HG02610 (cell line): ENCODE data around the gene PVR.
"Not testable (repeated sequence)": the region's sequence is repeated elsewhere in the genome, so short reads cannot be mapped to it uniquely, and the experiment has no call there.

Experiments used
- ATAC-seq: cut with Tn5 transposase; IDR thresholded peaks from one replicate; pipeline ENCODE4 v1.9.1; 2021; ENCODE audit warnings: mild to moderate bottlenecking, moderate library complexity; ENCODE audit not compliant: unreplicated experiment

The PVR gene

DNA sequence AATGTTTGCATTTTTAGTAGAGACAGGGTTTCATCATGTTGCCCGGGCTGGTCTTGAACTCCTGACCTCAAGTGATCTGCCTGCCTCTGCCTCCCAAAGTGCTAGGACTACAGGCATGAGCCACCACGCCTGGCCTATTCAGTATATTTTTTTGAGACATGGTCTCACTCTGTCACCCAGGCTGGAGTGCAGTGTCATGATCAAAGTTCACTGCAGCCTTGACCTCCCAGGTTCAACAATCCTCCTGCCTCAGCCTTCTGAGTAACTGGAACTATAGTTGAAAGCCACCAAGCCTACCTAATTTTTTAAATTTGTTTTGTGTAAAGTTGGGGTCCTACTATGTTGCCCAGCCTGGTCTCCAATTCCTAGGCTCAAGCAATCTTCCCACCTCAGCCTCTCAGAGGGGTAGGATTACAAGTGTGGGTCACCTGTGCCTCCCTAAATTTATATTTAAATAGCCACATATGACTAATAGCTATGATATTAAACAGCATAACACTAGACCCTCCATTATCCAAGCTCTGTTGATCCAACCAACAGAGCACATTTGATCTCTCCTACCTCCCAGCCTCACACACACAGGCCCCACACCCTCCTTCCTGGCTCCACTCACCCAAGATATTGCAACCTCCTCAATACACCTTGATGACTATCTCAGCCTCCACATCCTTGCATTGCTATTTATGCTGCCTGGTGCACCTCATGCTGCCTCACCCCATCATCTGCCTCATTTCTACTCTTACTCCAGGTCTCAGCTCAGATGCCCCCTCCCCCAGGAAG is 25.5 kb downstream of the PVR start:
- no peak for ATAC-seq

DNA sequence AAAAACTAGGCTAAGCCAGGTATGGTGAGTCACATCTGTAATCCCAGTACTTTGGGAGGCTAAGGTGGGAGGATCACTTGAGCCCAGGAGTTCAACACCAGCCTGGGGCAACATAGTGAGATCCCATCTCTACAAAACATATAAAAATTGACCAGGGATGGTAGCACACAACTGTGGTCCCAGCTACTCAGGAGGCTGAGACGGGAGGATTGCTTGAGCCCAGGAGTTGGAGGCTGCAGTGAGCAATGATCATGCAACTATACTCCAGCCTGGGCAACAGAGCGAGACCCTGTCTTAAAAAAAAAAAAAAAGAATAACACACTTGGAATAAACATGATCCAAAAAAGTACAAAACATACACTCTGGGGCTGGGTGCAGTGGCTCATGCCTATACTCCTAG is 26.3 kb downstream of the PVR start:
- ATAC-seq = not testable (repeated sequence)

DNA sequence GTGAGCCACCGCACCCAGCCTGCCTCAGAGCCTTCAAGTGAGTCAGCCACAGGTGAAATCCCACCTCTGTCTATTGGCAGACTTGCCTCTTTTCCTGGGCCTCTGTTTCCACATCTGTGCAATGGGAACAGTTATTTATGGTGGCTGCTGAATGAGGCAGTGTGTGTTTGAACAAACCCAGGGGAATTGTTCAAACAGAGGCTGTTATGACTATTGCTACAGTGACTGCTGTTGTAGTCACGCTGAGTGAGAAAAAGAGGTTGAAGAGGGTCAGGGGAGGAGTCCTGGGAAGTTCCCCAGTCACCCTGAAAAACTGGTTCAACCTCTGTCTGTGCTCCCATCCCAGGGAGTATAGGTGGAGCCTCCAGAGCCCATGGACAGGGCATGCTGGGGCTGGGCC is 27.7 kb downstream of the PVR start, which contains the start of gene CEACAM19:
Gene CEACAM19, plus strand, starts transcription at position 83 of the 400 bp plus-strand sequence. CDS start 450 bp downstream, outside the sequence.
- no peak for ATAC-seq

DNA sequence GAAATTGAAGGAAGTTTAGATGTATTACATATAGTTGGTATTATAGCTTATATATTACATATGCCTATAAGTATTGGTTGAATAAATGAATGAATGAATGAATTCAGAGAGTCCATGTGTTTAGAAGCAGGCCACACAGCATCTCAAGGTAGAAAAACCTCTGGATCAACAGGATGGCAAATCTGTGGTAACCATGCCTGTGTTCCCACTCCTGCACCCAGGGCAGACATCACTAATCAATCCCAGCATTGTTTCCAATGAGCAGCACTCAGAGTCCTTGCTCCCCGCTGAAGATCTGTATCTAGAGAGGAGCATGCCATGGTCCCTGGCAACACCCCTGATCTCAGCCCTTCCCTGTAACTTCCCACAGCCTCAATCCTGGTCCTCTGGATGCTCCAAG is 28.5 kb downstream of the PVR start:
- ATAC-seq = no peak

DNA sequence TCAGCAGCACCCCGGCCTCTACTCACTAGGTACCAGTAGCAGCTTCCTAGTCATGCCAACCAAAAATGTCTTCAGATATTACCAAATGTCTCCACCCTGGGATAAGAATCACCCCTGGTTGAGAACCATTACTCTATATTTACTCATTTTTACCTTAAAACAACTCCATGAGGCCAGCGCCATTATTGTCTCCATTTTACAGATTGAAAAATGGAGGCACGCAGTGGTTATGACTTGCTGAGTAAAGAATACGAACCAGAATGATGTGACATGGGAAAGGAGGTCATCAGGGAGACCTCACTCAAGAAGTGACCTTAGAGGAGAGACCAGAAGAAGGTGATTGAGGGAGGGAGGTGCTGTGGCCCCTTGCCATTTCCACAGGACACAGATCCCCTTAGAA is 29.8 kb downstream of the PVR start:
- no peak for ATAC-seq

DNA sequence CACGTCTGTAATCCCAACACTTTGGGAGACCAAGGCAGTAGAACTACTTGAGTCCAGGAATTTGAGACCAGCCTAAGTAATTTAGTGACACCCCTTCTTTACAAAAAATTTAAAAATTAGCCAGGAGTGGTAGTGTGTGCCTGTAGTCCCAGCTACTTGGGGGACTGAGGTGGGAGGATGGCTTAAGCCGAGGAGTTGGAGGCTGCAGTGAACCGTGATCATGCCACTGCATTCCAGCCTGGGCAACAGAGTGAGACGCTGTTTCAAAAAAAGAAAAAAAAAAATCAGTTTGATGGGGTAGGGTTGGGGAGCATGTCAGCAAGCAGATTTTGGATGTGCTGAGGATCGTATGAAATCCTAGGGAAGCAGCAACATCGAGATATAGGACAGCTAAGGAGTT is 31.8 kb downstream of the PVR start:
- no peak for ATAC-seq

DNA sequence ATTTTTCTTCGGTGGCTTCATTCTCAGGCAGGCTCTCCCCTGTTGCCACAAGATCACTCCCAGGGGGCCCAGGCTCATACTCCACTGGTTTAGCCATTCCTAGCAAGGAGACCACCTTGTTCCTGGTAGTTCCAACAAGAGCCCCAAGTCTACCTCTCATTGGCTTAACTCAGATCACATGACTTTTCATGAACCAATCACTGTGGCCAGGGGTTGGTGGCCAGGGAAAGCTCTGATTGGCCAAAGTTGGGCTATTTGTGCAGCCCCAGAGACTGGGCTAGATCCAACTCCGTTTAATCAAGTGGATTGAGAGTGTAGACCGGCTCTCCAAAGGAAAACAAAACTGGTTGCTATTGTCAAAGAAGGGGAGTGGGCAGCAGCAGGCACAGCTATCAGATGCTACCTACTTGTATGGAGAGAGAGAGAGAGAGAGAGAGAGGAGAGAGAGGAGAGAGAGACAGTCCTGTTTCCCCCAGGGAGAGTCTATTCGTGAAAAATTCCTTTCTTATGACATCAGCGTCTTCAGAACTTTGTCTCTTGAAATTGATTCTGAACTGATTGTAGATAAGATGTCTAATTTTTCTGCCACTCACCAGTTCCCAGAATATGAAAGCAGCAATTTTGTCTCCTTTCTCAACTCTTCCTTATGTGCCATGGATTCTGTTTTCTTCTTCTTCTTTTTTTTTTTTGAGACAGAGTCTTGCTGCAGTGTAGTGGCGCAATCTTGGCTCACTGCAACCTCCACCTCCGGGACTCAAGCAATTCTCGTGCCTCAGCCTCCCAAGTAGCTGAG is 33.5 kb downstream of the PVR start:
- no peak for ATAC-seq

DNA sequence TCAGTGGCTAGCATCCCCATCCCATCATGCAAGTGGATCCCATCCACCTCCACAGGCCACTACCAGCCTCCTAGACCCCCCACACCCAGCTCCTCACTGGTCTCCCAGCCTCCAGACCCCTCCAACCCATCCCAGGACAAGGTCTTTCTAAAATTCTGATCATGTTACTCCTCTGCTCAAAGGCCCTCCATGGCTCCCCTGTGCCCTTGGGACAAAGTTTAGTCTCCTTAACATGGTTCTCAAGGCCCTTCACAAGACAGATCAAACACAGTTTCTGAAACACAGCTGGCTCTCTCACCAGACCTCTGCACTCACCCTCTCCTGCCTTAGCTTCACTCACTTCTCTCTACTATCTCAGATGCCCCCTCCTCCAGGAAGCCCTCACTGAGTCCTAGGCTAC is 36.8 kb downstream of the PVR start:
- ATAC-seq = no peak

DNA sequence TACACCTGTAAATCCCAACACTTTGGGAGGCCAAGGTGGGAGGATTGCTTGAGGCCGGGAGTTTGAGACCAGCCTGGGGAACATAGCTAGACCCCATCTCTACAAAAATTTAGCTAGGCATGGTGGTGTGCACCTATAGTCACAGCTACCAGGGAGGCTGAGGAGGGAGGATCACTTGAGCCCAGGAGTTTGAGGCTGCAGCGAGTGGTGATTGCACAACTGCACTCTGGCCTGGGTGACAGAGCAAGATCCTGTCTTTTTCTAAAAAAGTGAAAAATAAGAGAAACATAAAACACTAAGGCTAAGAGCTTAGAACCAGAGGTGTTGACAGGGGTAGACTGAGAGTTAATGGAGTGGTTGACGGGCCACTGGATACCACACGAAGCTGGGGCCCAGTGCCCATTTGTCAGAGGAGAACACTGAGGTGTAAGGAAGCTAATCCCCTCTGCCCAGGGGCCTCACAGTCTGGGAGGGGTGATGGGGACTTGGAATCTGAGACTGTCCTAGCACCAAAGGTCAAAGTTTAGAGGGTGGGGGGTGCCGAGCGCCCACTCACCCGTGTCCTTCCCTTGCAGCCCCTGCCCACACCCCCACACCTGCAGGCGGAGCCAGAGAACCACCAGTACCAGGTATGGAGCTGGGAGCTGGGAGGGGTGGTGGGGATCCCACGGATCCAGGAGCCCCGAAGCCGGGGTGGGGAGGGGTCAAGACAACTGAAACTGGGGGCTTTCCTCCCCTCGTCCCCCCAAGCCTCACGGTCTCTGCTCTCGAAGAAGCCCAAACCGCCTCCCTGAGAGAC is 38.5 kb downstream of the PVR start:
- no peak for ATAC-seq

DNA sequence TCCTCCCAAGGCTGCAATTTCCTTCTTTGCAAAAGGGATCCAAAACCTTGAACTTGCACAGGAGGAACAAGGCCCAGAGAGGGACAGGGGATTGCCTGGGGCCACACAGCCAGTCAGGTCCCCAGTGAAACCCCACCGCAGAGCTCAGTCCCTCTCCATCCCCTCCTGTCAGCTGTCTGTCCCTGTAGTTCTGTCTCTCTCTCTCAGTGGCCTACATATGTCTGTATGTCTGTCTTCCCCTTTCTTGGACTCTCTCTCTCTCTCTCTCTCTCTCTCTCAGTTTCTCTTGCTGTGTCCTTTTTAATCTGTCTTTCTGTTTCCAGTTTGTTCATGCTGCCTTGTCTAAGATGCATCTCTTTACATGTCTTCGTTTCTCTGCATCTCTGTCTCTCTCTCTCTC is 39.1 kb downstream of the PVR start:
- no peak for ATAC-seq

DNA sequence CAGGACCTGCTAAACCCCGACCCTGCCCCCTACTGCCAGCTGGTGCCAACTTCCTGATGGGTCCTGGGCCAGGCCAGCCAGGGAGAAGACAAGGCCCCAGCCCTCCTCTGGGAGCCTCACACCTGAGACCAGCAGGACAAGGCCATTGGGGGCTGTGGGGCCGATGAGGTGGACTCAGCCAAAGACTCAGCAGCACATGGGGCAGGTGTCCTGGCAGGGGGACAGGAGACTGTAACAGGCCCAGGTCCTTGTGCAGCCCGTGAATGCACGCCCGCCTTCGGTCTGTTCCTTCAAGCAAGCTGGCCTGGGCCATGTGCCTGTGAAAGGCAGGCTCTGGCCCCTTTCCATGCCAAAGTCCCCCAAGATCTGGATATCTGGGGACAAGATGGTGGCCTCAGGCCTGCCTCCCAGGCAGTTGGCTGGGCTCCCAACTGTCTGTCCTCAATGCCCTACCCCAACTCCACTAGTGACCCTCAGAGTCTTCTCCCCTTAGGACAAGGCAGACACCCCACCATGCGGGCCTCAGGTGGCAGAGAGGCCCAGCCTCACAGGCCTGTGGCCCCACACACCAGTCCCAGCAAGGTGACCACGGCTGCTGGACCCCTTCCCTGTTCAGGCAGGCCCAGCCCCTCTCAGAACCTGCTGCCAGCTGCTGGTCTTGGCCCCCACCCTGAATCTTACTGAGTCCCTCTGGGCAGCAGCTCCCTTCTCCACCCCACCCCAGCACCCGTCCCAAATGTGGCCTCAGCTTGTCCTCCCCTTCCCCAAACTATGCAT is 39.9 kb downstream of the PVR start:
- ATAC-seq = no peak

DNA sequence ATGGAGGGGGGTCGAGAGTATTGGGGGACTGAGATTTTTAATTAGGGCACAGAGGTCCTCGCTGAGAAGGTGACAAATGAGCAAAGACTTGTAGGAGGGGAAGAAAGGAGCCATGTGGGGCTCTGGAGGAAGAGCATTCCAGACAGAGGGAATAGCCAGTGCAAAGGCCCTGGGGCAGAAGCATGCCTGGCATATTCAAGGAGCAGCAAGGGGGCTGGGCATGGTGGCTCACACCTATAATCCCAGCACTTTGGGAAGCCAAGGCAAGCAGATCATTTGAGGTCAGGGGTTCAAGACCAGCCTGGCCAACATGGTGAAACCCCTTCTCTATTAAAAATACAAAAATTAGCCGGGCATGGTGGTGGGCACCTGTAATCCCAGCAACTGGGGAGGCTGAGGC is 40.7 kb downstream of the PVR start:
- not testable (repeated sequence) for ATAC-seq

DNA sequence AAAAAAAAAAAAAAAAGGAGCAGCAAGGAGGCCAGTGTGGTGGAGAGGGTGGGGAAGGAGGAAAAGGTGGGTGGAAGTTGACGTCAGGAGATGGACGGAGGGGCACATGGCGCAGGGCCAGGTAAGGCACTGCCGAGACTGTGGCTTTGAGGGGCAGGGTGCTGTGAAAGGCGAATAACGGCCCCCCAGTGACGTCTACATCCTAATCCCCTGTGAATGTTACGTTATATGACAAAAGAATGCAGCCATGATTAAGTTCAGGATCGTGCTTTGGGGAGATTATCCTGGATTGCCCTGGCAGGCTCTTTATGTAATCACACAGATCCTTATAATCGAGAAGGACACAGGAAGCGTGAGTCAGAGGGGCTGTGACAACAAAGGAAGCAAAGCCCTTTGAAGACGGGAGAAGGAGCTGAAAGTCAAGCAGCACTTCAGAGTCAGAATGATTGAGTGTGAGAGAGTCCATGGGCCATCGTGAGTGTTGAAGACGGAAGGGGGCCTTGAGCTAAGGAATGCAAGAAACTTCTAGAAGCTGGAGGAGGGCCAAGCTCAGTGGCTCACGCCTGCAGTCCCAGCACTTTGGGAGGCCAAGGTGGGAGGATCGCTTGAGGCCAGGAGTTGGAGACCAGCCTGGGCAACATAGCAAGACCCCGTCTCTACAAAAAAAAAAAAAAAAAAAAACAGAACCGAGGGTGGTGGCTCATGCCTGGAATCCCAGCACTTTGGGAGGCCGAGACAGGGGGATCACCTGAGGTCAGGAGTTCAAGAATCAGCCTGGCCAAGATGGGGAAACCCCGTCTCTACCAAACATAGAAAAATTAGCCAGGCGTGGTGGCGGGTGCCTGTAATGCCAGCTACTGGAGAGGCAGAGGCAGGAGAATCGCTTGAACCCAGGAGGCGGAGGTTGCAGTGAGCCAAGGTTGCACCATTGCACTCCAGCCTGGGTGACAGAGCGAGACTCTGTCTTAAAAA is 41.5 kb downstream of the PVR start:
- ATAC-seq = no peak

DNA sequence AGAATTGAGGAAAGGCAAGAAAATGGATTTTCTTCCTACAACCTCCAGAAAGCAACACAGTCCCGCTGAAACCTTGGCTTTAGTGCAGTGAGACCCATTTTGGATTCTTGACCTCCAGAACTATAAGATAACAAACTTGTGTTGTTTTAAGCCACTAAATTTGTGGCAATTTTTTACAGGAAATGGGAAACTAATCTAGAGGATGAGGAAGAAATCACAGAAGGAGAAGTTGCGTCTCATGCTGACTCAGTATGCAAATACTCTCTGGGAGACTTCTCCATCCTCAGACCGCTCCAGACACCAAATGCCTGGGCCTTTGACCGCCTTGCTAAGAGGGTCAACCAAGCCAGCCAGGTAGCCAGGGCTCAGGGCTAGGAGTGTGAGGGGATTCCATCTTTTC is 42.2 kb downstream of the PVR start:
- no peak for ATAC-seq

DNA sequence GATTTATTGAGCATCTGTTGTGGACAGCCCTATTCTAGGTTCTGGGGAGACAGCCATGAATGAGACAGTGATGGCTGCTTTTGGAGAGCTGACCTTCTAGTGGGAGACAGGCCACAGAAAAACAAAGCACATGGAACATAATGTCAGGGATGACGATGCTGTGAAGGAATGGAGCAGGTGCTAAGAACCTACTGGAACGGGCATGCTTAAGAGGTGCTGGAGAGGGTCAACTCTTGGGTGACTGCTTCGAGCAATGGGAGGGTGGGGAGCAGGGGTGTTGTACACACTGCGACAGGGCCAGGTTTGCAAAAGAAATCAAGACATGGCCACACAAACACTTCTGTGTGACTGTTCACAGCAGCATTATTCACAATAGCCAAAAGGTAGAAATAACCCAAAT is 43.2 kb downstream of the PVR start:
- ATAC-seq = no peak

DNA sequence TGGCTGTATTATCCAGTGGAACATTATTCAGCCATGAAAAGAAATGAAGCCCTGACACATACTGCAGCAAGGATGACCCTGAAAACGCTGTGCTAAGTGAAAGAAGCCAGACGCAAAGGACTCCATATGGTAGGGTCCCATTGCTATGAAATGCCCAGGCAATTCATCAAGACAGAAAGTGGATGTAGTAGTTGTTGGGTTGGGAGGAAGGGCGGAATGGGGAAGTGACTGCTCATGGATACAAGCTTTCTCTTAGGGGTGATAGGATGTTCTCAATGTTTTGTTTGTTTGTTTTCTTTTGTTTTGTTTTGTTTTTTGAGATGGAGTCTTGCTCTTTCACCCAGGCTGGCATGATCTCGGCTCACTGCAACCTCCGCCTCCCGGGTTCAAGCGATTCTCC is 44.2 kb downstream of the PVR start:
- no peak for ATAC-seq

DNA sequence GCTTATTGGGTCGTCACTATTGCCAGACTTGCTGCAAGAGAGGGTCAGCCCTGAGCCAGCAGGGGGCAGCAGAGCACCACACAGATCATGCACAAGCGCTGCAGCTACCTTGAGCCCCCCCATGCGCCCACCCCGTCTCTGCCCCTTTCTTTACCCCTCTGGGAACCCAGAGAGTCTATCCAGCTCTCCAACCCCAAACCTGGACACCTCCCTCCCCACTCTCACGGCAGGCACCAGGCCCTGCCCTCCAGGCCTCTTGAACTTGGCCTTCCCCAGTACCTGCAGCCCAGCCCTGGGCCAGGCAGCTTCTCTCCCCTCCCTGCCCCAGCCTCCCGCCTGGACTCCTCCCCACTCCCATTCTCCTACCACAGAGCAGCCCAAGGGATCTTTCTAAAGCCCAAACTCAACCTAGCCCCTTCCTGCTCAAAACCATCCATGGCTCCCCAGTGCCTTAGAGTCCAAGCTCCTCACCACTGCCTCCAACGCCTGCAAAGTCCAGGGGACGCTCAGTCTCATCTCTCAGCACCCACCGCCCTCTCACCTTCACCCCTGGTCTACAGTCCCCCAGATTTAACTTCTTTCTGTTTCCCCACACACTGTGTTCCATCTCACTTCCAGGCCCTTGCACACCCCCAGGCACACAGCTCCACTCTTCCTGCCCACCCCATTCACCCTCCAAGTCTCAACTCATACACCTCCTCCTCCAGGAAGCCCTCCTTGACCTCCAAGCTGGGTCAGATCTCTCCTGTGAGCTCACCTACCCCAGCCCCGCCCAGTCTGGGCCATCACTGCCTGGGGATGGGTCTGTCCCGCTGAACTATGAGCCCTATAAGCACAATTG is 45.8 kb downstream of the PVR start:
- no peak for ATAC-seq

DNA sequence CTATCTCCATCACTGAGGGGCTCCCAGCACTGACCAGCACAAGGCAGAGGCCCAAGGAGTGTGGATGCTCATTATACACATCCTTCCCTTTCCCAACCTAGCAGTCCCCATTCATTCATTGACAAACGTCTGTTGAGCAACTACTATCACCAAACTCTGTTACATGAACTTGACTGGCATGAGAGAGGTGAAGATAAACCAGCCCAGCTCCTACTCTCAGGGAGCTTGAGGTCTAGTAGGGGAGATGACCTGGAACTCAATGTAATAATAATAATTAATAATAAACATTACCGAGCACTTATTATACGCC is 46.4 kb downstream of the PVR start:
- no peak for ATAC-seq

DNA sequence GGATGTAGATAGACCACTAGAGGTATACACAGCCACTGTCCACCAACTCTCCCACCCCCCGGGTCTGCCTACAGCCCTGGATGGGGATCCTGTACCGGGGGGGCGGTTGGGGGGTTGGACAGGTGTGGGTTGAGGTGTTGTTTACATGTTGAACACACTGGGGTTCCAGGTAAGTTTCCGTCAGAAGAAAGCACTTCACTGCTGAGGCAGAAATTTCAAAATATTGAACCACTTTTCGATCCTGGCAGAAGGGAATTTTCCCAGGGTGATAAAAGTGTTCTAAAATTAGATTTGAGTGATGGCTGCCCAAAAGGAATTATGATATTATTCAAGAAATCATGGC is 48.6 kb downstream of the PVR start:
- peak; percentile 3 for ATAC-seq
